HepG2 (cell line): Measurements from ENCODE around the gene OGG1. TPM values are rescaled to one million over a fixed set of nuclear protein-coding genes. Genes with fewer than 3 reads are reported as not detected.
A peak's percentile ranks its signal among the peaks of the same experiment; 100 is the strongest.

Experiments
- ATAC-seq: fragments of 200-7000 bp; cut with Tn5 transposase; 3 replicates; pipeline ENCODE4 v1.9.1; 2020; ENCODE audit warnings: mild to moderate bottlenecking, moderate library complexity
- BruUV-seq: library from RNA; stranded (reverse); fragments of 400-500 nt; replicated peaks from 2 replicates; lab custom pipeline; 2021; lab: Mats Ljungman, UMichigan
- CTCF ChIA-PET: fragments of 300-600 bp; formaldehyde crosslinking; extraction: SDS; loops from one replicate; lab custom pipeline; 2021; ENCODE audit warnings: low total read pairs, inconsistent platforms, low intra/inter-chr PET ratio; lab: Yijun Ruan, JAX
- POLR2A ChIA-PET: fragments of 350-600 bp; sonication (Branson Sonifier 250); formaldehyde crosslinking; loops from one replicate; lab custom pipeline; 2020; ENCODE audit warnings: antibody characterized with exemption, inconsistent platforms; lab: Yijun Ruan, JAX
- DNase-seq: peaks from one replicate; pipeline ENCODE4 v3.0.0-alpha.2; 2015; ENCODE audit warnings: low spot score
- FAIRE-seq: peaks from 3 replicates; lab custom pipeline; 2011; peaks lifted over from hg19 to GRCh38; lab: Jason Lieb, UNC
- H2AFZ ChIP-seq: one replicate; pipeline ENCODE4 v1.6.1; 2011; ENCODE audit warnings: low read length, inconsistent platforms
- H3K27ac ChIP-seq: fragments of 300-600 bp; 3 replicates; pipeline ENCODE4 v1.8.0; 2011; ENCODE audit warnings: mixed run types, mild to moderate bottlenecking, mixed read lengths, low read length, inconsistent platforms; ENCODE audit not compliant: insufficient read depth; ENCODE audit errors: extremely low read length
- H3K27me3 ChIP-seq, 2 experiments: fragments of 200-600 bp in 1 of 2; 2 replicates in 1 of 2; 3 replicates in 1 of 2; pipeline versions ENCODE4 v1.6.0 to v1.8.0; 2011; ENCODE audit warnings: low read length in 2 of 2, mild to moderate bottlenecking in 2 of 2, moderate library complexity in 2 of 2, inconsistent platforms in 1 of 2; ENCODE audit not compliant: insufficient read depth in 2 of 2, control insufficient read depth in 1 of 2
- H3K36me3 ChIP-seq, 2 experiments: fragments of 200-600 bp in 1 of 2; replicated peaks in 1 of 2; 2 replicates in 1 of 2; 3 replicates in 1 of 2; pipeline versions ENCODE4 v1.5.1 to v1.8.0; 2011; ENCODE audit warnings: low read length in 2 of 2, inconsistent platforms in 1 of 2; ENCODE audit not compliant: insufficient read depth in 2 of 2, control insufficient read depth in 1 of 2
- H3K4me1 ChIP-seq: 2 replicates; pipeline ENCODE4 v1.5.1; 2012; ENCODE audit warnings: low read length, inconsistent platforms; ENCODE audit not compliant: insufficient read depth
- H3K4me2 ChIP-seq: 2 replicates; pipeline ENCODE4 v1.6.0; 2011; ENCODE audit warnings: low read depth, low read length, inconsistent platforms
- H3K4me3 ChIP-seq, 3 experiments: fragments of 200-600 bp in 1 of 3; sonication (generic), shearing (Covaris generic) in 1 of 3; replicated peaks in 1 of 3; 2 replicates each; pipeline ENCODE4 v1.5.1; 2011 to 2016; ENCODE audit warnings: low read length in 3 of 3, inconsistent platforms in 2 of 3, low read depth in 2 of 3, mild to moderate bottlenecking in 2 of 3, control low read depth in 1 of 3, mixed read lengths in 1 of 3; ENCODE audit not compliant: insufficient read depth in 1 of 3
- H3K79me2 ChIP-seq: one replicate; pipeline ENCODE4 v1.6.1; 2011; ENCODE audit warnings: low read length, inconsistent platforms; ENCODE audit not compliant: insufficient read depth
- H3K9ac ChIP-seq: 2 replicates; pipeline ENCODE4 v1.6.0; 2011; ENCODE audit warnings: mild to moderate bottlenecking, low read depth, low read length, inconsistent platforms; ENCODE audit not compliant: insufficient read depth
- H3K9me3 ChIP-seq: 2 replicates; pipeline ENCODE4 v1.5.1; 2012; ENCODE audit warnings: mild to moderate bottlenecking, low read length
- H4K20me1 ChIP-seq: 2 replicates; pipeline ENCODE4 v1.6.0; 2011; ENCODE audit warnings: inconsistent platforms, mild to moderate bottlenecking, low read length, moderate library complexity; ENCODE audit not compliant: insufficient read depth
- ADNP ChIP-seq: sonication (generic); formaldehyde crosslinking; IDR thresholded peaks from 2 replicates; pipeline ENCODE4 v1.4.0; 2020; ENCODE audit warnings: missing genetic modification reagents
- CC2D1A ChIP-seq: sonication (generic); formaldehyde crosslinking; IDR thresholded peaks from 2 replicates; pipeline ENCODE4 v1.8.1; 2023; ENCODE audit warnings: mild to moderate bottlenecking, missing genetic modification reagents
- CTCF ChIP-seq: sonication (generic); formaldehyde crosslinking; IDR thresholded peaks from 2 replicates; pipeline ENCODE4 v1.5.0; 2020; ENCODE audit warnings: mild to moderate bottlenecking, missing genetic modification reagents, moderate library complexity
- HMGXB4 ChIP-seq, 2 experiments: sonication (generic) in 1 of 2; formaldehyde crosslinking in 1 of 2; IDR thresholded peaks; 2 replicates each; pipeline versions ENCODE4 v1.4.0 to v1.6.1; 2018 to 2020; ENCODE audit warnings: missing genetic modification reagents in 2 of 2, borderline replicate concordance in 1 of 2, low read depth in 1 of 2, mild to moderate bottlenecking in 1 of 2, missing biosample characterization in 1 of 2
- MAZ ChIP-seq, 2 experiments: sonication (generic) in 1 of 2; formaldehyde crosslinking in 1 of 2; IDR thresholded peaks; 2 replicates each; pipeline versions ENCODE4 v1.5.0 to v1.6.1; 2012 to 2020; ENCODE audit warnings: low read depth in 2 of 2, mild to moderate bottlenecking in 2 of 2, borderline replicate concordance in 1 of 2, improper control_type of control experiment in 1 of 2, low read length in 1 of 2, missing genetic modification reagents in 1 of 2, moderate library complexity in 1 of 2
- YEATS2 ChIP-seq: sonication (generic); formaldehyde crosslinking; IDR thresholded peaks from 2 replicates; pipeline ENCODE4 v1.4.0; 2020; ENCODE audit warnings: missing genetic modification reagents, borderline replicate concordance
- ZNF333 ChIP-seq: sonication (generic); formaldehyde crosslinking; IDR thresholded peaks from 2 replicates; pipeline ENCODE4 v1.4.0; 2020; ENCODE audit warnings: mild to moderate bottlenecking, missing genetic modification reagents, borderline replicate concordance
- ZNF354B ChIP-seq: sonication (generic); formaldehyde crosslinking; IDR thresholded peaks from 2 replicates; pipeline ENCODE4 v1.8.0; 2022; ENCODE audit warnings: mild to moderate bottlenecking, missing genetic modification reagents
- ZNF7 ChIP-seq: IDR thresholded peaks from 2 replicates; pipeline ENCODE4 v1.6.1; 2016; ENCODE audit warnings: missing biosample characterization, missing genetic modification reagents
- WGBS: methylation state at CpG from one replicate; pipeline ENCODE4 v1.1.6; 2017; ENCODE audit warnings: low lambda C conversion rate; 5-methylcytosine and 5-hydroxymethylcytosine counted together
- in situ Hi-C: cut with HindIII; loops from 2 replicates; pipeline ENCODE4 v1.10.0; 2017; ENCODE audit warnings: low pct_unique_long_range_greater_than_20kb; ENCODE audit not compliant: extremely low pct_ligation_motif_present
- intact Hi-C: fragments of 100-400 bp; cut with micrococcal nuclease; formaldehyde crosslinking; loops from one replicate; pipeline ENCODE4 v1.10.0; 2022; ENCODE audit not compliant: unreplicated experiment
- polyA plus RNA-seq, 8 experiments: library from polyadenylated mRNA; depleted of rRNA in 3 of 8; stranded (reverse) in 7 of 8; unstranded in 1 of 8; fragments of >200 nt; fragmentation: Illumina TruSeq in 4 of 8; extraction: Trizol in 4 of 8; gene quantifications; 2 replicates each; pipeline versions ENCODE4 v1.2.1 to v1.2.3, GENCODE V29; 2011 to 2016; ENCODE audit warnings: low read depth in 4 of 8, missing spikeins in 1 of 8, mixed read lengths in 1 of 8; ENCODE audit not compliant: insufficient read depth in 1 of 8
- total RNA-seq, 5 experiments: library from RNA; depleted of rRNA; stranded (reverse); fragments of >200 nt; fragmentation: Illumina TruSeq; extraction: Trizol; gene quantifications; 2 replicates each; pipeline ENCODE4 v1.2.3, GENCODE V29; 2016; ENCODE audit warnings: low read depth in 1 of 5
- TF ChIP-seq, protein P1 (sequence below): sonication (generic); formaldehyde crosslinking; IDR thresholded peaks from 2 replicates; pipeline ENCODE4 v1.8.0; 2022; ENCODE audit warnings: mild to moderate bottlenecking, missing genetic modification reagents, moderate library complexity
- TF ChIP-seq, protein P2 (sequence below): sonication (generic); formaldehyde crosslinking; IDR thresholded peaks from 2 replicates; pipeline ENCODE4 v1.4.0; 2020; ENCODE audit warnings: mild to moderate bottlenecking, missing genetic modification reagents

The OGG1 gene
- total and polyA plus RNA-seq, 2 of the 13 experiments (the other 11 are each of a cell fraction or from before 2014, with no cell fraction given), result 28.7 to 33.2 TPM

GRCh38 chr3:9786825-9787669, 37.3 kb downstream of the OGG1 start (continued):
- TF ChIP-seq CTCF (peak; percentile 37; the same call in 1 of the 2 replicates), HMGXB4 (CRISPR knock-in tag; IDR thresholded peaks at IDR 0.05; ENCODE audit: borderline replicate concordance in 1 of 2, low read depth in 1 of 2) (no peak)

DNA sequence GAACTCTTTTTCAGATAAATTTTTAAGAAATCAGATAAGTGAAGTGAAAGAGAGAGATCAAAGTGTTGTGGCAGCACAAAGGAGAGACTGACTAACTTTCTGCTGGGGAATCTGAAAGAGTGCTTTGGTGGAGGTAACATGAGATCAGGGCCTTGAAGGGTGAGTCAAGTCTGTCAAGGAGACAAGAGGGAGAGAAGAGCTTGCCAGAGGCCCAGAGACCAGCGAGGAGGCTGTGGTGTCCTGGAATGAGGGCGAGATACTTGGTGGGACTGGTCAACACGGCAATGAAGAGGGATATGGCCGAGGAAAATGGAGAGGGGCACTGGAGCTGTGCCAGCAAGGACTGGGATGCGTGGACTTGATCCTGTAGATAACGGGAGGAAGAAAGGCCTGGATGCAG, 38.0 kb downstream of the OGG1 start:
- Histone ChIP-seq H3K9ac (no peak overlapping the region), H2AFZ (no peak overlapping the region), H3K9me3 (no peaks in the 10 kb centered on the region), H3K36me3 (peaks cover 15 to 57% of the 10 kb centered on the region in 2 experiments; a peak in 4 of 5 replicates), H3K27ac (no peak overlapping the region), H3K4me1 (peaks cover 15% of the 10 kb centered on the region), H3K27me3 (no peaks in the 10 kb centered on the region), H3K4me3 (no peak overlapping the region), H3K4me2 (no peak overlapping the region), H4K20me1 (no peaks in the 10 kb centered on the region; the same call in 1 of the 2 replicates), H3K79me2 (peaks cover 7% of the 10 kb centered on the region)
- ChIA-PET POLR2A (no interaction called here), CTCF (no interaction called here)
- no peak for FAIRE-seq
- 96% methylated on average over 6 of the region's 6 CpGs for WGBS
- in situ Hi-C loops, result no loop called here
- DNase-seq, result no peak
- no peak for ATAC-seq
- no TSS peak for BruUV-seq
- intact Hi-C loops, result no loop called here
- TF ChIP-seq, protein P1, sequence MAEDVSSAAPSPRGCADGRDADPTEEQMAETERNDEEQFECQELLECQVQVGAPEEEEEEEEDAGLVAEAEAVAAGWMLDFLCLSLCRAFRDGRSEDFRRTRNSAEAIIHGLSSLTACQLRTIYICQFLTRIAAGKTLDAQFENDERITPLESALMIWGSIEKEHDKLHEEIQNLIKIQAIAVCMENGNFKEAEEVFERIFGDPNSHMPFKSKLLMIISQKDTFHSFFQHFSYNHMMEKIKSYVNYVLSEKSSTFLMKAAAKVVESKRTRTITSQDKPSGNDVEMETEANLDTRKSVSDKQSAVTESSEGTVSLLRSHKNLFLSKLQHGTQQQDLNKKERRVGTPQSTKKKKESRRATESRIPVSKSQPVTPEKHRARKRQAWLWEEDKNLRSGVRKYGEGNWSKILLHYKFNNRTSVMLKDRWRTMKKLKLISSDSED (CRISPR knock-in tag), result no peak
- TF ChIP-seq ADNP (CRISPR knock-in tag), result no peak
- no peak for TF ChIP-seq CTCF
- TF ChIP-seq CC2D1A (CRISPR knock-in tag), result no peak
- TF ChIP-seq, protein P2, sequence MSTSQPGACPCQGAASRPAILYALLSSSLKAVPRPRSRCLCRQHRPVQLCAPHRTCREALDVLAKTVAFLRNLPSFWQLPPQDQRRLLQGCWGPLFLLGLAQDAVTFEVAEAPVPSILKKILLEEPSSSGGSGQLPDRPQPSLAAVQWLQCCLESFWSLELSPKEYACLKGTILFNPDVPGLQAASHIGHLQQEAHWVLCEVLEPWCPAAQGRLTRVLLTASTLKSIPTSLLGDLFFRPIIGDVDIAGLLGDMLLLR, result no peak
- no peak for TF ChIP-seq ZNF7
- TF ChIP-seq ZNF354B (CRISPR knock-in tag), result no peak
- TF ChIP-seq YEATS2 (CRISPR knock-in tag), result no peak
- no peak for TF ChIP-seq ZNF333 (CRISPR knock-in tag)
- no peak for TF ChIP-seq MAZ (IDR thresholded peaks at IDR 0.05; ENCODE audit: borderline replicate concordance, low read depth, low read length)
- no peak for TF ChIP-seq MAZ (CRISPR knock-in tag; IDR thresholded peaks at IDR 0.05; ENCODE audit: low read depth)
